GM13976 (cell line): ENCODE results near the gene HDAC7.

Experiments
- DNase-seq: peaks from one replicate; pipeline ENCODE4 v3.0.0; 2012; ENCODE audit warnings: low spot score
- CTCF ChIP-seq: IDR thresholded peaks from 2 replicates; pipeline ENCODE4 v1.5.1; 2012; ENCODE audit warnings: borderline replicate concordance, mild to moderate bottlenecking; ENCODE audit not compliant: insufficient read depth; ENCODE audit errors: extremely low read depth, missing control alignments, control extremely low read depth
- in situ Hi-C: fragments of 300-500 bp; cut with MboI; formaldehyde crosslinking; loops from one replicate; pipeline ENCODE4 v1.12.0; 2022; ENCODE audit warnings: low sequenced_read_pairs, mixed read lengths, inconsistent platforms; ENCODE audit not compliant: unreplicated experiment

Gene HDAC7

GRCh38 chr12:47832263-47832933 is 12.7 kb upstream of the HDAC7 start:
- TF ChIP-seq CTCF = no peak
- in situ Hi-C loops = loop anchor here (10.0 kb wide), 1 partner anchor 98 kb away; no protein-coding TSS in a partner anchor
- DNase-seq = peak; percentile 82

GRCh38 chr12:47829584-47829983 is 9.9 kb upstream of the HDAC7 start:
- in situ Hi-C loops = no loop called here
- TF ChIP-seq CTCF = no peak
- DNase-seq = no peak

GRCh38 chr12:47828976-47829482 is 9.3 kb upstream of the HDAC7 start:
- TF ChIP-seq CTCF = no peak
- DNase-seq = no peak
- in situ Hi-C loops = no loop called here

- in situ Hi-C loops = no loop called here
- no peak for DNase-seq
- no peak for TF ChIP-seq CTCF
These were observed 8.6 kb upstream of the HDAC7 start for GRCh38 chr12:47828008-47828975.

GRCh38 chr12:47825173-47825639 is 5.5 kb upstream of the HDAC7 start:
- in situ Hi-C loops = no loop called here
- TF ChIP-seq CTCF = no peak
- no peak for DNase-seq

- in situ Hi-C loops = no loop called here
- TF ChIP-seq CTCF = no peak
- DNase-seq = no peak
These were observed 4.9 kb upstream of the HDAC7 start for GRCh38 chr12:47824635-47825034.
